HepG2 (cell line): Measurements from ENCODE around the gene GPS1. TPM values are rescaled to one million over a fixed set of nuclear protein-coding genes. Genes with fewer than 3 reads are reported as not detected.
A peak's percentile ranks its signal among the peaks of the same experiment; 100 is the strongest.

Experiments used
- AGO1 ChIP-seq: fragments of 200-400 bp; formaldehyde crosslinking; IDR thresholded peaks from 2 replicates; pipeline ENCODE4 v1.6.1; 2017; ENCODE audit warnings: mild to moderate bottlenecking, low read depth, low read length, moderate library complexity; ENCODE audit not compliant: poor library complexity, severe bottlenecking
- EEA1 ChIP-seq: sonication (generic); formaldehyde crosslinking; IDR thresholded peaks from 2 replicates; pipeline ENCODE4 v1.5.1; 2020; ENCODE audit warnings: mild to moderate bottlenecking, missing genetic modification reagents, borderline replicate concordance
- EP300 ChIP-seq, 3 experiments: sonication (generic) in 1 of 3; formaldehyde crosslinking in 1 of 3; IDR thresholded peaks; 2 replicates each; pipeline versions ENCODE4 v1.5.1 to v1.6.1; 2011 to 2020; ENCODE audit warnings: low read depth in 2 of 3, low read length in 2 of 3, borderline replicate concordance in 1 of 3, improper control_type of control experiment in 1 of 3, mild to moderate bottlenecking in 1 of 3, missing genetic modification reagents in 1 of 3, moderate library complexity in 1 of 3
- ETV6 ChIP-seq: sonication (generic); formaldehyde crosslinking; conservative IDR thresholded peaks from 2 replicates; pipeline ENCODE4 v1.4.0; 2020; ENCODE audit warnings: missing genetic modification reagents
- GZF1 ChIP-seq: sonication (generic); formaldehyde crosslinking; IDR thresholded peaks from 2 replicates; pipeline ENCODE4 v1.5.1; 2020; ENCODE audit warnings: mild to moderate bottlenecking, missing genetic modification reagents
- HNF4G ChIP-seq, 2 experiments: sonication (generic) in 1 of 2; formaldehyde crosslinking in 1 of 2; IDR thresholded peaks; 2 replicates each; pipeline versions ENCODE4 v1.4.0 to v1.6.1; 2011 to 2020; ENCODE audit warnings: borderline replicate concordance in 2 of 2, low read depth in 2 of 2, mild to moderate bottlenecking in 2 of 2, low read length in 1 of 2, missing genetic modification reagents in 1 of 2, moderate library complexity in 1 of 2
- KLF13 ChIP-seq: sonication (generic); formaldehyde crosslinking; IDR thresholded peaks from 2 replicates; pipeline ENCODE4 v1.4.0; 2020; ENCODE audit warnings: mild to moderate bottlenecking, missing genetic modification reagents
- TBL1XR1 ChIP-seq: fragments of 150-350 bp; IDR thresholded peaks from 2 replicates; pipeline ENCODE4 v1.6.1; 2014; ENCODE audit warnings: borderline replicate concordance, low read length; ENCODE audit not compliant: partially characterized antibody
- TEAD3 ChIP-seq: optimal IDR thresholded peaks from 2 replicates; pipeline ENCODE3; 2016; ENCODE audit warnings: borderline replicate concordance
- TGIF2 ChIP-seq: IDR thresholded peaks from 2 replicates; pipeline ENCODE4 v1.6.1; 2016; ENCODE audit warnings: control low read depth, missing compliant biosample characterization
- ZFYVE20 ChIP-seq: sonication (generic); formaldehyde crosslinking; IDR thresholded peaks from 2 replicates; pipeline ENCODE4 v1.8.0; 2023; ENCODE audit warnings: low read depth, mild to moderate bottlenecking, moderate library complexity, missing genetic modification reagents, borderline replicate concordance
- ZIK1 ChIP-seq: sonication (generic); formaldehyde crosslinking; IDR thresholded peaks from 2 replicates; pipeline ENCODE4 v1.5.0; 2020; ENCODE audit warnings: mild to moderate bottlenecking, low read depth, missing genetic modification reagents, borderline replicate concordance
- ZNF550 ChIP-seq: sonication (generic); formaldehyde crosslinking; IDR thresholded peaks from 2 replicates; pipeline ENCODE4 v1.4.0; 2020; ENCODE audit warnings: mild to moderate bottlenecking, missing genetic modification reagents, borderline replicate concordance
- ZNF703 ChIP-seq: sonication (generic); formaldehyde crosslinking; IDR thresholded peaks from 2 replicates; pipeline ENCODE4 v1.5.1; 2020; ENCODE audit warnings: missing genetic modification reagents, mild to moderate bottlenecking, moderate library complexity, borderline replicate concordance
- ZSCAN21 ChIP-seq: sonication (generic); formaldehyde crosslinking; IDR thresholded peaks from 2 replicates; pipeline ENCODE4 v1.8.0; 2022; ENCODE audit warnings: mild to moderate bottlenecking, missing genetic modification reagents, moderate library complexity, borderline replicate concordance
- polyA plus RNA-seq, 8 experiments: library from polyadenylated mRNA; depleted of rRNA in 3 of 8; stranded (reverse) in 7 of 8; unstranded in 1 of 8; fragments of >200 nt; fragmentation: Illumina TruSeq in 4 of 8; extraction: Trizol in 4 of 8; gene quantifications; 2 replicates each; pipeline versions ENCODE4 v1.2.1 to v1.2.3, GENCODE V29; 2011 to 2016; ENCODE audit warnings: low read depth in 4 of 8, missing spikeins in 1 of 8, mixed read lengths in 1 of 8; ENCODE audit not compliant: insufficient read depth in 1 of 8
- total RNA-seq, 5 experiments: library from RNA; depleted of rRNA; stranded (reverse); fragments of >200 nt; fragmentation: Illumina TruSeq; extraction: Trizol; gene quantifications; 2 replicates each; pipeline ENCODE4 v1.2.3, GENCODE V29; 2016; ENCODE audit warnings: low read depth in 1 of 5
- TF ChIP-seq, protein P1 (sequence below), 2 experiments: sonication (generic) in 1 of 2; formaldehyde crosslinking in 1 of 2; IDR thresholded peaks; 2 replicates each; pipeline versions ENCODE4 v1.4.0 to v1.6.1; 2018 to 2020; ENCODE audit warnings: missing genetic modification reagents in 2 of 2, borderline replicate concordance in 1 of 2, low read depth in 1 of 2, mild to moderate bottlenecking in 1 of 2, missing biosample characterization in 1 of 2
- TF ChIP-seq, protein P2 (sequence below): IDR thresholded peaks from 2 replicates; pipeline ENCODE4 v1.6.1; 2016; ENCODE audit warnings: low read depth, borderline replicate concordance
- TF ChIP-seq, protein P3 (sequence below): sonication (generic); formaldehyde crosslinking; IDR thresholded peaks from 2 replicates; pipeline ENCODE4 v1.4.0; 2020; ENCODE audit warnings: missing genetic modification reagents
- TF ChIP-seq, protein P4 (sequence below): sonication (generic); formaldehyde crosslinking; IDR thresholded peaks from 2 replicates; pipeline ENCODE4 v1.5.1; 2020; ENCODE audit warnings: mild to moderate bottlenecking, missing genetic modification reagents, borderline replicate concordance
- TF ChIP-seq, protein P5 (sequence below): sonication (generic); formaldehyde crosslinking; IDR thresholded peaks from 2 replicates; pipeline ENCODE4 v1.5.0; 2020; ENCODE audit warnings: missing genetic modification reagents

GPS1 gene
- total and polyA plus RNA-seq, 2 of the 13 experiments (the other 11 are each of a cell fraction or from before 2014, with no cell fraction given), result 124 to 128 TPM

DNA sequence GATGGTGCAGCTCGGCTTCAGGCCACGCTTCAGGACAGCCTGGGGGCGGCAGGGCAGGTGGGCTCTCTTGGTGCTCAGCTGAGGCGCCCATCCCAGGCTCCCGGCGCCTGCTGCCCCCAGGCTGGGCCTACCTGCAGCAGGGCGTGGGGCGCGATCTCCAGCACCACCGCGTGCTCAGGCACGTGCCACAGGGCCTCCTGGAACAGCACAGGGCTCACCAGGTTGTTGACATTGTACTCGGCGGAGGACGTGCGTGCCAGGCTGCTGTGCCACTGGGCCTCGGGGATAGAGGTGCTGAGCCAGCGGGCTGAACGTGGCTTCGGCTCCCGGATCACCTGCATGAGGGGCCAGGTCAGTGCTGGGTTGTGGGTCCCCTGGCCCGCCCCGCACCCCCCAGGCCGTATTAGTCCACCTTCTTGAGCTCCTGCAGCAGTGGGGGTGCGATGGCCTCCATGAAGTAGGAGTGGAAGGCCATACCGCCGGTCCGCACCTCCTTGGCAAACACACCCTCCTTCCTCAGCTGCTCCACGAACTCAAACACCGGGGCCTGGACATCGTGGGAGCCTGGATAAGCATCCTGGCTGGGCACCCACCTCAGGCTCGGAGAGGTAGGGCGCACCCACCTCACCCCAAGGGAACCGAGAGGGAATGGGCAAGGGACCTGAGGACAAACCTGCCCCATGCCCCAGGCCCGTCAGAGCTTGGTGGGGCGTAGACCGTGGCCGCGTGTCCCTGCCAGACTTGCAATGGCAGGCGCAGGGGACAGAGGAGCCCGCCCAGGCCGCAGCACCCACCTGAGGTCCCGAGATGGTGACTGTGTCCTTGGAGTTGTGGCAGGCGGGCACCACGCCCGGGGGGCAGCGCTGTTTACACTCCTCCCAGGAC lies 37.4 kb downstream of the GPS1 start (continued):
- TF ChIP-seq, protein P1, sequence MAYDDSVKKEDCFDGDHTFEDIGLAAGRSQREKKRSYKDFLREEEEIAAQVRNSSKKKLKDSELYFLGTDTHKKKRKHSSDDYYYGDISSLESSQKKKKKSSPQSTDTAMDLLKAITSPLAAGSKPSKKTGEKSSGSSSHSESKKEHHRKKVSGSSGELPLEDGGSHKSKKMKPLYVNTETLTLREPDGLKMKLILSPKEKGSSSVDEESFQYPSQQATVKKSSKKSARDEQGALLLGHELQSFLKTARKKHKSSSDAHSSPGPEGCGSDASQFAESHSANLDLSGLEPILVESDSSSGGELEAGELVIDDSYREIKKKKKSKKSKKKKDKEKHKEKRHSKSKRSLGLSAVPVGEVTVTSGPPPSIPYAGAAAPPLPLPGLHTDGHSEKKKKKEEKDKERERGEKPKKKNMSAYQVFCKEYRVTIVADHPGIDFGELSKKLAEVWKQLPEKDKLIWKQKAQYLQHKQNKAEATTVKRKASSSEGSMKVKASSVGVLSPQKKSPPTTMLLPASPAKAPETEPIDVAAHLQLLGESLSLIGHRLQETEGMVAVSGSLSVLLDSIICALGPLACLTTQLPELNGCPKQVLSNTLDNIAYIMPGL (CRISPR knock-in tag; IDR thresholded peaks at IDR 0.05; ENCODE audit: borderline replicate concordance in 1 of 2, low read depth in 1 of 2), result no peak
- TF ChIP-seq ETV6 (CRISPR knock-in tag) (no peak), TGIF2 (CRISPR knock-in tag) (no peak), ZIK1 (CRISPR knock-in tag) (no peak), AGO1 (no peak), HNF4G (IDR thresholded peaks at IDR 0.05; ENCODE audit: borderline replicate concordance, low read depth, low read length) (no peak), HNF4G (CRISPR knock-in tag; IDR thresholded peaks at IDR 0.05; ENCODE audit: borderline replicate concordance, low read depth) (no peak), ZFYVE20 (CRISPR knock-in tag) (0 out of 2 replicates have a peak, but pooled peaks have one; percentile 36), ZNF703 (CRISPR knock-in tag) (no peak), ZNF550 (CRISPR knock-in tag) (no peak), EEA1 (CRISPR knock-in tag) (no peak), EP300 (IDR thresholded peaks at IDR 0.05; ENCODE audit: low read depth in 2 of 2, low read length in 2 of 2) (no peak), EP300 (CRISPR knock-in tag; IDR thresholded peaks at IDR 0.05; ENCODE audit: borderline replicate concordance) (no peak), KLF13 (CRISPR knock-in tag) (no peak), TEAD3 (no peak), ZSCAN21 (CRISPR knock-in tag) (0 out of 2 replicates have a peak, but pooled peaks have one; percentile 6), TBL1XR1 (no peak), GZF1 (CRISPR knock-in tag) (no peak)
- TF ChIP-seq, protein P2, sequence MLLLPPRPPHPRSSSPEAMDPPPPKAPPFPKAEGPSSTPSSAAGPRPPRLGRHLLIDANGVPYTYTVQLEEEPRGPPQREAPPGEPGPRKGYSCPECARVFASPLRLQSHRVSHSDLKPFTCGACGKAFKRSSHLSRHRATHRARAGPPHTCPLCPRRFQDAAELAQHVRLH (CRISPR knock-in tag), result no peak
- TF ChIP-seq, protein P3, sequence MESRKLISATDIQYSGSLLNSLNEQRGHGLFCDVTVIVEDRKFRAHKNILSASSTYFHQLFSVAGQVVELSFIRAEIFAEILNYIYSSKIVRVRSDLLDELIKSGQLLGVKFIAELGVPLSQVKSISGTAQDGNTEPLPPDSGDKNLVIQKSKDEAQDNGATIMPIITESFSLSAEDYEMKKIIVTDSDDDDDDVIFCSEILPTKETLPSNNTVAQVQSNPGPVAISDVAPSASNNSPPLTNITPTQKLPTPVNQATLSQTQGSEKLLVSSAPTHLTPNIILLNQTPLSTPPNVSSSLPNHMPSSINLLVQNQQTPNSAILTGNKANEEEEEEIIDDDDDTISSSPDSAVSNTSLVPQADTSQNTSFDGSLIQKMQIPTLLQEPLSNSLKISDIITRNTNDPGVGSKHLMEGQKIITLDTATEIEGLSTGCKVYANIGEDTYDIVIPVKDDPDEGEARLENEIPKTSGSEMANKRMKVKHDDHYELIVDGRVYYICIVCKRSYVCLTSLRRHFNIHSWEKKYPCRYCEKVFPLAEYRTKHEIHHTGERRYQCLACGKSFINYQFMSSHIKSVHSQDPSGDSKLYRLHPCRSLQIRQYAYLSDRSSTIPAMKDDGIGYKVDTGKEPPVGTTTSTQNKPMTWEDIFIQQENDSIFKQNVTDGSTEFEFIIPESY (CRISPR knock-in tag), result 0 out of 2 replicates have a peak, but pooled peaks have one; percentile 12
- TF ChIP-seq, protein P4, sequence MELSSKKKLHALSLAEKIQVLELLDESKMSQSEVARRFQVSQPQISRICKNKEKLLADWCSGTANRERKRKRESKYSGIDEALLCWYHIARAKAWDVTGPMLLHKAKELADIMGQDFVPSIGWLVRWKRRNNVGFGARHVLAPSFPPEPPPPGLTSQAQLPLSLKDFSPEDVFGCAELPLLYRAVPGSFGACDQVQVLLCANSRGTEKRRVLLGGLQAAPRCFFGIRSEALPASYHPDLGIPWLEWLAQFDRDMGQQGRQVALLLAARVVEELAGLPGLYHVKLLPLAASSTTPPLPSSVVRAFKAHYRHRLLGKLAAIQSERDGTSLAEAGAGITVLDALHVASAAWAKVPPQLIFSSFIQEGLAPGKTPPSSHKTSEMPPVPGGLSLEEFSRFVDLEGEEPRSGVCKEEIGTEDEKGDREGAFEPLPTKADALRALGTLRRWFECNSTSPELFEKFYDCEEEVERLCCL, result no peak
- TF ChIP-seq, protein P5, sequence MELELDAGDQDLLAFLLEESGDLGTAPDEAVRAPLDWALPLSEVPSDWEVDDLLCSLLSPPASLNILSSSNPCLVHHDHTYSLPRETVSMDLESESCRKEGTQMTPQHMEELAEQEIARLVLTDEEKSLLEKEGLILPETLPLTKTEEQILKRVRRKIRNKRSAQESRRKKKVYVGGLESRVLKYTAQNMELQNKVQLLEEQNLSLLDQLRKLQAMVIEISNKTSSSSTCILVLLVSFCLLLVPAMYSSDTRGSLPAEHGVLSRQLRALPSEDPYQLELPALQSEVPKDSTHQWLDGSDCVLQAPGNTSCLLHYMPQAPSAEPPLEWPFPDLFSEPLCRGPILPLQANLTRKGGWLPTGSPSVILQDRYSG, result no peak
